GM06990 (cell line): ENCODE results near the gene CD247.

ENCODE experiments used
- DNase-seq: peaks from one replicate; pipeline ENCODE4 v3.0.0-alpha.2; 2011; ENCODE audit not compliant: insufficient read length; ENCODE audit errors: extremely low read depth
- H3K27me3 ChIP-seq: replicated peaks from 2 replicates; pipeline ENCODE4 v1.6.0; 2011; ENCODE audit warnings: low read length; ENCODE audit not compliant: control insufficient read depth, insufficient read depth
- H3K36me3 ChIP-seq: 2 replicates; pipeline ENCODE4 v1.5.1; 2011; ENCODE audit warnings: low read length; ENCODE audit not compliant: control insufficient read depth, insufficient read depth
- H3K4me3 ChIP-seq: replicated peaks from 2 replicates; pipeline ENCODE4 v1.5.1; 2011; ENCODE audit warnings: low read depth, mild to moderate bottlenecking, control low read depth, low read length
- TF ChIP-seq, protein P1 (sequence below): IDR thresholded peaks from 2 replicates; pipeline ENCODE4 v1.5.1; 2011; ENCODE audit warnings: low read length, control low read depth, mild to moderate bottlenecking, inconsistent platforms; ENCODE audit not compliant: insufficient read depth, poor library complexity, severe bottlenecking

Gene CD247

GRCh38 chr1:167507719-167508118 is 10.6 kb downstream of the CD247 start:
- no peak overlapping the region for H3K4me3 ChIP-seq
- no peak for DNase-seq
- TF ChIP-seq, protein P1, sequence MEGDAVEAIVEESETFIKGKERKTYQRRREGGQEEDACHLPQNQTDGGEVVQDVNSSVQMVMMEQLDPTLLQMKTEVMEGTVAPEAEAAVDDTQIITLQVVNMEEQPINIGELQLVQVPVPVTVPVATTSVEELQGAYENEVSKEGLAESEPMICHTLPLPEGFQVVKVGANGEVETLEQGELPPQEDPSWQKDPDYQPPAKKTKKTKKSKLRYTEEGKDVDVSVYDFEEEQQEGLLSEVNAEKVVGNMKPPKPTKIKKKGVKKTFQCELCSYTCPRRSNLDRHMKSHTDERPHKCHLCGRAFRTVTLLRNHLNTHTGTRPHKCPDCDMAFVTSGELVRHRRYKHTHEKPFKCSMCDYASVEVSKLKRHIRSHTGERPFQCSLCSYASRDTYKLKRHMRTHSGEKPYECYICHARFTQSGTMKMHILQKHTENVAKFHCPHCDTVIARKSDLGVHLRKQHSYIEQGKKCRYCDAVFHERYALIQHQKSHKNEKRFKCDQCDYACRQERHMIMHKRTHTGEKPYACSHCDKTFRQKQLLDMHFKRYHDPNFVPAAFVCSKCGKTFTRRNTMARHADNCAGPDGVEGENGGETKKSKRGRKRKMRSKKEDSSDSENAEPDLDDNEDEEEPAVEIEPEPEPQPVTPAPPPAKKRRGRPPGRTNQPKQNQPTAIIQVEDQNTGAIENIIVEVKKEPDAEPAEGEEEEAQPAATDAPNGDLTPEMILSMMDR = no peak
- no peaks in the 10 kb centered on the region for H3K36me3 ChIP-seq
- H3K27me3 ChIP-seq = no peaks in the 10 kb centered on the region

DNA sequence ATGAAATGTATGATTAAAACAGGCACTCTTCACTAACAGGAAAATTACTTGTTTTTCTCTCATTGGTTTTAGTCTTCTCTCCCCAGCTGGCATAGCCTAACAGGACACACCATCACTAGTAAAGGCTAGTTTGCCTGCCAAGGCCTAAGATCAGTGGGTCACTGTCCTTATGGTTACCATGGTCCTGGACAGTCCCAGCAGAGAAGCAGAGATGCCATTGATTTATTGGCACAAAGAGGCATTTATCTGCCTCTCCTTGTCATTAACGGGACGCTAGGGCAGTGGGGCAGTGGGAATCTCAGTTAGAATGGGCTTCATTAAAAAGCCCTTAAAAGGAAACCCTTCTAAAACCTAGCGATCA is 13.9 kb downstream of the CD247 start:
- H3K27me3 ChIP-seq = no peaks in the 10 kb centered on the region
- TF ChIP-seq, protein P1 = no peak
- no peak for DNase-seq
- H3K4me3 ChIP-seq = no peak overlapping the region
- H3K36me3 ChIP-seq = no peaks in the 10 kb centered on the region

GRCh38 chr1:167503626-167504466 is 14.5 kb downstream of the CD247 start:
- H3K36me3 ChIP-seq = no peaks in the 10 kb centered on the region
- TF ChIP-seq, protein P1 = no peak
- no peaks in the 10 kb centered on the region for H3K27me3 ChIP-seq
- H3K4me3 ChIP-seq = no peak overlapping the region
- no peak for DNase-seq

DNA sequence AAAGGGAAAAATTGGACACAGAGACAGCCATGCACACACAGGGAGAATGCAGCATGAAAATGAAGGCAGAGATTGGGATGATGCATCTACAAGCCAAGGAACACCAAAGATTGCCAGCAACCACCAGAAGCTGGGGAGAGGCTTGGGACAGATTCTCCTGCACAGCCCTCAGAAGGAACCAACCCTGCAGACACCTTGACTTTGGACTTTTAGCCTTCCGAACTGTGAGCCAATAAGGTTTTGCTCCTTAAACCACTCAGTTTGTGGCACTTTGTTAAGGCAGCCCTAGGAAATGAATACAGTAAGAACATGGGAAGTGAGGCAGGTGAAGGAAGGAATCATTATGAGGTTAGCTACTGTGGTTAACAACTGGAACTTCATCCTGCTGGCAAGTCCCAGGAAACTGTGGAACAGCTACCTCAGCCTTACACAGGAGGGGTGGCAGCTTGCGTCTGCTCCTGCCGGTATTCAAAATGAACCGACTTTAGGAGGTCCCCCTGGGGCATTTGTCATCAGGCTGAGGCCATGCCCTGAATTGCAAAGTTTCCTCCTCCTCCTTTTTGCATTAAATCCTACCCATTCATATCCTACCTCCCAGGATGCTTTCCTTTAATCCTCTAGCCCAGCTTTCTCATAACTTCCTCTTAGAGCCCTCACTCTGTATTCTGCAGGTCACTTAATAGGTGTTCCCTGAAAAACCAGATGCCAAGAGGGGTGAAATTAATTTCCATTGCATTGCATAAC is 15.4 kb downstream of the CD247 start:
- Histone ChIP-seq H3K36me3 (no peaks in the 10 kb centered on the region), H3K27me3 (no peaks in the 10 kb centered on the region), H3K4me3 (no peak overlapping the region)
- DNase-seq = no peak
- TF ChIP-seq, protein P1 = no peak

- H3K4me3 ChIP-seq = no peak overlapping the region
- H3K36me3 ChIP-seq = no peaks in the 10 kb centered on the region
Measured at GRCh38 chr1:167502192-167502551, 16.2 kb downstream of the CD247 start.

More at GRCh38 chr1:167502192-167502551, 16.2 kb downstream of the CD247 start:
- TF ChIP-seq, protein P1 = no peak
- no peaks in the 10 kb centered on the region for H3K27me3 ChIP-seq
- no peak for DNase-seq
